PFSK-1 (cell line): ENCODE data around the gene WDR33.

Experiments used
- FOXP2 ChIP-seq: optimal IDR thresholded peaks from 2 replicates; pipeline ENCODE3; 2011; ENCODE audit warnings: borderline replicate concordance, control low read depth, inconsistent platforms; ENCODE audit not compliant: insufficient read depth; ENCODE audit errors: extremely low read length, extremely low read depth
- POLR2AphosphoS5 ChIP-seq: IDR thresholded peaks from 2 replicates; pipeline ENCODE4 v1.6.1; 2012; ENCODE audit warnings: low read depth, mild to moderate bottlenecking, control low read depth, low read length, moderate library complexity
- SIN3A ChIP-seq: IDR thresholded peaks from 2 replicates; pipeline ENCODE4 v1.6.1; 2012; ENCODE audit warnings: mild to moderate bottlenecking, low read length, moderate library complexity, borderline replicate concordance; ENCODE audit not compliant: insufficient read depth
- TAF1 ChIP-seq: IDR thresholded peaks from 2 replicates; pipeline ENCODE4 v1.6.1; 2012; ENCODE audit warnings: low read length, control low read depth, borderline replicate concordance; ENCODE audit not compliant: insufficient read depth
- TF ChIP-seq, protein P1 (sequence below), 2 experiments: IDR thresholded peaks; 2 replicates each; pipeline versions ENCODE4 v1.6.1 to v1.8.0; 2011 to 2012; ENCODE audit warnings: low read depth in 2 of 2, low read length in 2 of 2, control low read depth in 1 of 2, inconsistent platforms in 1 of 2, mild to moderate bottlenecking in 1 of 2, moderate library complexity in 1 of 2; ENCODE audit not compliant: insufficient read depth in 1 of 2

Gene WDR33

GRCh38 chr2:127698553-127699355, 112.2 kb downstream of the WDR33 start:
- no peak for TF ChIP-seq FOXP2
- TF ChIP-seq POLR2AphosphoS5 = no peak
- no peak for TF ChIP-seq SIN3A
- TF ChIP-seq, protein P1, sequence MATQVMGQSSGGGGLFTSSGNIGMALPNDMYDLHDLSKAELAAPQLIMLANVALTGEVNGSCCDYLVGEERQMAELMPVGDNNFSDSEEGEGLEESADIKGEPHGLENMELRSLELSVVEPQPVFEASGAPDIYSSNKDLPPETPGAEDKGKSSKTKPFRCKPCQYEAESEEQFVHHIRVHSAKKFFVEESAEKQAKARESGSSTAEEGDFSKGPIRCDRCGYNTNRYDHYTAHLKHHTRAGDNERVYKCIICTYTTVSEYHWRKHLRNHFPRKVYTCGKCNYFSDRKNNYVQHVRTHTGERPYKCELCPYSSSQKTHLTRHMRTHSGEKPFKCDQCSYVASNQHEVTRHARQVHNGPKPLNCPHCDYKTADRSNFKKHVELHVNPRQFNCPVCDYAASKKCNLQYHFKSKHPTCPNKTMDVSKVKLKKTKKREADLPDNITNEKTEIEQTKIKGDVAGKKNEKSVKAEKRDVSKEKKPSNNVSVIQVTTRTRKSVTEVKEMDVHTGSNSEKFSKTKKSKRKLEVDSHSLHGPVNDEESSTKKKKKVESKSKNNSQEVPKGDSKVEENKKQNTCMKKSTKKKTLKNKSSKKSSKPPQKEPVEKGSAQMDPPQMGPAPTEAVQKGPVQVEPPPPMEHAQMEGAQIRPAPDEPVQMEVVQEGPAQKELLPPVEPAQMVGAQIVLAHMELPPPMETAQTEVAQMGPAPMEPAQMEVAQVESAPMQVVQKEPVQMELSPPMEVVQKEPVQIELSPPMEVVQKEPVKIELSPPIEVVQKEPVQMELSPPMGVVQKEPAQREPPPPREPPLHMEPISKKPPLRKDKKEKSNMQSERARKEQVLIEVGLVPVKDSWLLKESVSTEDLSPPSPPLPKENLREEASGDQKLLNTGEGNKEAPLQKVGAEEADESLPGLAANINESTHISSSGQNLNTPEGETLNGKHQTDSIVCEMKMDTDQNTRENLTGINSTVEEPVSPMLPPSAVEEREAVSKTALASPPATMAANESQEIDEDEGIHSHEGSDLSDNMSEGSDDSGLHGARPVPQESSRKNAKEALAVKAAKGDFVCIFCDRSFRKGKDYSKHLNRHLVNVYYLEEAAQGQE (IDR thresholded peaks at IDR 0.05; ENCODE audit: insufficient read depth in 1 of 2, low read depth in 2 of 2, low read length in 2 of 2) = no peak
- TF ChIP-seq TAF1 = no peak

- TF ChIP-seq POLR2AphosphoS5 (no peak), SIN3A (no peak), TAF1 (no peak), FOXP2 (no peak)
- TF ChIP-seq, protein P1 (IDR thresholded peaks at IDR 0.05; ENCODE audit: insufficient read depth in 1 of 2, low read depth in 2 of 2, low read length in 2 of 2) = no peak
Measured at GRCh38 chr2:127697482-127698180, 113.3 kb downstream of the WDR33 start.

- TF ChIP-seq POLR2AphosphoS5 (no peak), SIN3A (no peak), FOXP2 (no peak), TAF1 (no peak)
- TF ChIP-seq, protein P1 (IDR thresholded peaks at IDR 0.05; ENCODE audit: insufficient read depth in 1 of 2, low read depth in 2 of 2, low read length in 2 of 2) = no peak
Measured at GRCh38 chr2:127695491-127696472, 115.2 kb downstream of the WDR33 start.

DNA sequence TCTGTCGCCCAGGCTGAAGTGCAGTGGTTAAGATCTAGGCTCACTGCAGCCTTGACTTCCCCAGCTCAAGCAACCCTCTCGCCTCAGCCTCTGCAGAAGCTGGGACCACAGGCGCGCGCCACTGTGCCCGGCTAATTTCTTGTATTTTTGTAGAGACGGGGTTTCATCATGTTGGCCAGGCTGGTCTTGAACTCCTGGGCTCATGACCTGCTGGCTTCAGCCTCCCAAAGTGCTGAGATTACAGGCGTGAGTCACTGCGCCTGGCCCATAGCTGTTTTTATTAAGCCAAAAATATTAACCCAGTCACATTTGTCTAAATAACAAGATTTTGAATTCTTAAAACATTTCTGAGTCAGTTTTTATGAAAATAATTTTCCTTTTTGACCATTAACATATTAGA, 116.0 kb downstream of the WDR33 start:
- TF ChIP-seq, protein P1 (IDR thresholded peaks at IDR 0.05; ENCODE audit: insufficient read depth in 1 of 2, low read depth in 2 of 2, low read length in 2 of 2) = no peak
- TF ChIP-seq TAF1 (no peak), SIN3A (no peak), FOXP2 (no peak), POLR2AphosphoS5 (no peak)
